ENCODE measurements around the gene HECW1. TPM values are rescaled to one million over a fixed set of nuclear protein-coding genes. Genes with fewer than 3 reads are reported as not detected.

HECW1 gene
- total and polyA plus RNA-seq, 10 of the 15 experiments (the other 5 are each of a cell fraction or from before 2014, with no cell fraction given): under 0.01 to 0.31 (median 0.04) TPM; not detected in 3

DNA sequence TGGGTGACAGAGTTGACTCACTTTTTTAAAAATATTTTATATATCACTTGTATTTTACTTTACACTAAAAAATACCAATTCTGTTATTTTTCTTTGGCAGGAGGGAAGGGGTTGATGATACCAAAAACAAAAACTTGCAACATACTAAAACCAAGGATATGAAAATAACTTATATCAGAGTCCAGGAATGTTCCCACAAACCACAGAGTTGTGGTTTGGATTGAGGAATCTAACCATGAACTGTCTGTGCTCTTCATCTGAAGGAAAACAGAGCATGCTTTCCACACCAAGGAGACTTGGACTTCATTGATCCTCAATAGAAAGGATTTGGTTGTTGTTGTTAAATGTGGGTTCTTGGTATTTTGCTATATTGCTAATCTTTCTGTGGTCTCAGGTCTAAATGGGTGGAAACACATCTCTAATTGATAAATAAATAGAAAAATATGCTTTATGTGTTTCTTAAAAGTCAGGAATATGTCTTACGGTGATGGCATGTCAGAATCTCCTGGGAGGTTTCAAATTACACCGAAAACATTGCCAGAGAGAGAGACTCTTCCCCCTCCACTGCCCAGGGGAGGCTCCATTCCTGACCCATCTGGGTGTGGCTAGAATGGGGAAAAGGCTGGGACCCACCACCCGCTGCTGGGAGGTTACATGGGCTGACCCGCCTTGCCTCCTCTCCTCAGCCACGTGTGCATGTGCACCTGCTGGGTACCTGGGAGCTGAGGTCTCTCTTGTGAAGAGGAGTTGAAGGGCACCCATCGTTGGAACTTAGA is 423.6 kb downstream of the HECW1 start:
- Histone ChIP-seq H2AFZ (ENCODE audit: control insufficient read depth, low read depth, low read length) (no peak overlapping the region), H3K27ac (ENCODE audit: control insufficient read depth, insufficient read depth) (no peak overlapping the region), H3K36me3 (ENCODE audit: control insufficient read depth in 2 of 2, insufficient read depth in 2 of 2, low read length in 1 of 2) (no peaks in the 10 kb centered on the region), H3K4me3 (no peak overlapping the region), H3K9ac (ENCODE audit: control insufficient read depth, insufficient read depth, low read length) (no peak overlapping the region), H3K4me1 (ENCODE audit: control insufficient read depth, insufficient read depth, low read length) (no peaks in the 10 kb centered on the region), H4K20me1 (ENCODE audit: control insufficient read depth, insufficient read depth) (no peaks in the 10 kb centered on the region), H3K4me2 (ENCODE audit: control insufficient read depth, insufficient read depth) (no peak overlapping the region), H3K27me3 (replicated peaks in 1 of 2; ENCODE audit: control insufficient read depth in 2 of 2, insufficient read depth in 2 of 2, low read length in 1 of 2) (peaks cover 0 to 3% of the 10 kb centered on the region in 2 experiments; a peak in 1 of 4 replicates), H3K79me2 (ENCODE audit: control insufficient read depth, insufficient read depth, low read length) (no peaks in the 10 kb centered on the region), H3K9me3 (replicated peaks; ENCODE audit: control insufficient read depth, insufficient read depth, low read length) (no peaks in the 10 kb centered on the region)
- intact Hi-C loops (cut with micrococcal nuclease; ENCODE audit: unreplicated experiment) (no loop called here), in situ Hi-C loops (cut with MboI) (no loop called here)
- ChIA-PET RAD21 (ENCODE audit: unreplicated experiment) (no interaction called here), SMC1A (ENCODE audit: uncharacterized antibody, unreplicated experiment) (no interaction called here), POLR2A (no interaction called here), CTCF (no interaction called here)
- WGBS (ENCODE audit: insufficient coverage, insufficient replicate concordance, low lambda C conversion rate, missing lambda C conversion rate): 57% methylated on average over 6 of the region's 6 CpGs
- ATAC-seq: no peak
- no peak for FAIRE-seq
- no peak for DNase-seq (ENCODE audit: low read depth, low spot score)
- no peak for TF ChIP-seq POLR2AphosphoS2 (IDR thresholded peaks at IDR 0.05; ENCODE audit: low read depth, low read length)
- TF ChIP-seq JUND (IDR thresholded peaks at IDR 0.05; ENCODE audit: low read depth, low read length): no peak
- no peak for TF ChIP-seq EP300 (IDR thresholded peaks at IDR 0.05; ENCODE audit: borderline replicate concordance in 1 of 2, control insufficient read depth in 1 of 2, low read depth in 2 of 2, low read length in 2 of 2)
- no peak for TF ChIP-seq SREBF1 (IDR thresholded peaks at IDR 0.05; ENCODE audit: low read length)
- no peak for TF ChIP-seq SRF (IDR thresholded peaks at IDR 0.05; ENCODE audit: low read depth in 2 of 2, low read length in 2 of 2)
- no peak for TF ChIP-seq MYB (IDR thresholded peaks at IDR 0.05; ENCODE audit: borderline replicate concordance, low read depth, low read length)
- TF ChIP-seq ATF2 (IDR thresholded peaks at IDR 0.05; ENCODE audit: low read length): no peak
- TF ChIP-seq, protein P1, sequence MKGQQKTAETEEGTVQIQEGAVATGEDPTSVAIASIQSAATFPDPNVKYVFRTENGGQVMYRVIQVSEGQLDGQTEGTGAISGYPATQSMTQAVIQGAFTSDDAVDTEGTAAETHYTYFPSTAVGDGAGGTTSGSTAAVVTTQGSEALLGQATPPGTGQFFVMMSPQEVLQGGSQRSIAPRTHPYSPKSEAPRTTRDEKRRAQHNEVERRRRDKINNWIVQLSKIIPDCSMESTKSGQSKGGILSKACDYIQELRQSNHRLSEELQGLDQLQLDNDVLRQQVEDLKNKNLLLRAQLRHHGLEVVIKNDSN (IDR thresholded peaks at IDR 0.05; ENCODE audit: borderline replicate concordance, extremely low read length, insufficient read depth, low read depth, low read length): no peak
- no peak for TF ChIP-seq TAF1 (IDR thresholded peaks at IDR 0.05; ENCODE audit: borderline replicate concordance, low read depth, low read length)
- no peak for TF ChIP-seq FOS (IDR thresholded peaks at IDR 0.05; ENCODE audit: borderline replicate concordance, extremely low read depth, insufficient read length)
- TF ChIP-seq DPF2 (IDR thresholded peaks at IDR 0.05): no peak
- no peak for TF ChIP-seq BHLHE40 (IDR thresholded peaks at IDR 0.05; ENCODE audit: borderline replicate concordance in 1 of 2, low read depth in 2 of 2, low read length in 1 of 2)
- no TSS peak for BruUV-seq (replicated peaks)

Data from GM12878 (cell line).